CD4-positive, alpha-beta T cell treated with Interferon gamma for 1 hour (primary cell): Measurements from ENCODE around the gene FOXL1.
"Not testable (repeated sequence)": the region's sequence is repeated elsewhere in the genome, so short reads cannot be mapped to it uniquely, and the experiment has no call there.

ENCODE experiments used
- DNase-seq: peaks from one replicate; pipeline ENCODE4 v3.0.0-alpha.2; 2020

The FOXL1 gene

DNA sequence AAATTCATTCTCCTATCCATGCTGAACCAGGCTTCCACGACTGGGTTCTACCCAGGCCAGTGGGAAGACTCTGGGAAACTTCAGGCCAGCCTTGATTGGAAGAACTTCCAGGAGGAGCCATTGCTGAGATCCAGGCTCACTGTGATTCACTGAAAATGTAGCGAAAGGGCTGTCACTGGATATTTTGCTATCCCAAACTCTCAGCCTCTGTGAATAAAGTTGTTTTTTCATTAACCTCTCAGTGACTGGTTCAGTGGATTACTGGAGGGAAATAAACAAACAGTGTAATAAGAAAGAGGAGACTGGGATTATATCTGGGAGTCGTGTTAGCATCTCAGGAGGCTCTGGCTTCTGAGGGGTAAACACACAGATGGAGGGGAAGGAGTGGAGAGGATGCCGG lies 3.1 kb downstream of the FOXL1 start:
- no peak for DNase-seq

GRCh38 chr16:86584071-86584685 lies 5.8 kb downstream of the FOXL1 start:
- no peak for DNase-seq

DNA sequence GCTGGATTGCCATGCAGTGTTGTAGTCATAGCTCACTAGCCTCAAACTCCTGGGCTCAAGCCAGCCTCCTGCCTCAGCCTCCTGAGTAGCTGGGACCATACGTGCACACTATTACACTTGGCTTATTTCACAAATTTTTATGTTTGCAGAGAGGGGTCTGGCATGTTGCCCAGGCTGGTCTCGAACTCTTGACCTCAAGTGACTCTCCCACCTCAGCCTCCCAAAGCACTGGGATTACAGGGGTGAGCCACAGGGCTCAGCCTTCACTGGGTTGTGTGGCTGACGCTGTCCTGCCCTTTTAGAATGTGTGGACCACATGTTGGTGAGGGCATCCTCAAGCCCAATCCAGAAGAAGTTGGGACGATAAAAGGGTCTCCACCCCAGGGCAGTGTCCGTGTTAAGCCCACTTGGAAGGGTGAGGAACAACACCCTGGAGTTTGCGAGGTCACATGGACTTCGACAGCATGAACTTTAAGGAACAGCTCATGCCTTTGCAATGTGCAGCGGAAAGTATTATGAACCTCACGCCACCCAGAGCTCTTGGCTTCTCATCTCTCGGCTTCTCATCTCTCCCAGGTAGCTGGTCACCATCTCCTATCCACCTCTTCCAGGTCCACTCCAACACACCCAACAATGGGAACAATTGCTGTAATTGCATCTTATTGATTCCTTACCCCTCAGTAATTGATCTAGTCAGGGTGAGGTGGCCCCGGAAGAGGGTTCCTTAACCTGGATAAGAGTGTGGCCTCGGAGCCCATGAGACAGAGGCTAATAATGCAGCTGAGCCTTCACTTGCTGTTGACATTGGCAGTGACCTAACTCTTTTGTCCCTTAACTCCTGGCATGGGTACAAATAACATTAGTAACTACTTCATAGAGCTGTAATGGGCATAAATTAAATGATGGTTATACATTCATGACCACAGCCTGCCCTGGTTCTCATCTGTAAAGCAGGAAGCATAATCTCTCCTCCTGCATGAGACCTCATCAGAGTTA lies 6.7 kb downstream of the FOXL1 start:
- no peak for DNase-seq

- DNase-seq = no peak
These were observed 7.7 kb downstream of the FOXL1 start for GRCh38 chr16:86585821-86586611.

GRCh38 chr16:86587487-86587886 lies 9.1 kb downstream of the FOXL1 start:
- no peak for DNase-seq

DNA sequence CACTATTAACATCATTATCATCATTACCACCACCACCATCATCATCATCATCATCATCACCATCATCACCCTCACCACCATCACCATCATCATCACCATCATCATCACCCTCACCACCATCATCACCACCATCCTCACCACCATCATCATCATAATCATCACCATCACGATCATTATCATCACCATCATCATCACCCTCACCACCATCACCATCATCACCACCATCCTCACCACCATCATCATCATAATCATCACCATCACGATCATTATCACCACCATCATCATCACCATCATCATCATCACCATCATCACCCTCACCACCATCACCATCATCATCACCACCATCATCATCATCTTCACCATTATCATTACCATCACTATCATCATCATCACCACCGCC lies 9.6 kb downstream of the FOXL1 start:
- DNase-seq = not testable (repeated sequence)

DNA sequence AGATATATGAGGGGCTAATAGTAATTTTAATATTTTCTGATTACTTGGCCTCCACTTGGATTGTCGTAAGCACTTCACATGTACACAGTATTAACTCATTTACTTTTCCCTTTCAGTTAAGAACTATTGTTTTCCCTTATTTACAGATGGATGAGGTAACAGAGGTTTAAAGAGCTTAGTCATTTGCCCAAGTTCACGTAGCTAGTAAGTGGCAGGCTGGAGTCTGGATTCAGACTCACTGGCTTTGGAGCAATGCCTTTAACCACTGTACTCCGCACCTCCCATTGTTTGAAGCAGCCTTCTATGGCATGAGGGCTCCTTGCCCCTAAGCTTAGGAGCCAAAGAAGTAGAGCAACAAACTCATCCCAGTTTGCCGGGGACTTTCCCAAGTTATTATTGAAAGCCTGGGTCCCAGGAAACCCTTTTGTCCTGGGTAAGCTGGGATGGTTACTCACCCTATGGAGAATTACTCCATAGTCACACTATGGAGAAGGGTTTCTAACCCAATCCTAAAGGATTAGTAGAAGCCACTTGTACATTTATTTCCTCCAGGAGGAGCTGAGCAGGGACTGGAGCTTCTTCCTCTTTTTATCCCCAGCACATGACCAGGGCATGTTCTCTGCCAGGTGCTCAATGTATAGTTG lies 12.3 kb downstream of the FOXL1 start:
- no peak for DNase-seq

- DNase-seq = no peak
These were observed 12.9 kb downstream of the FOXL1 start for GRCh38 chr16:86591270-86591669.

DNA sequence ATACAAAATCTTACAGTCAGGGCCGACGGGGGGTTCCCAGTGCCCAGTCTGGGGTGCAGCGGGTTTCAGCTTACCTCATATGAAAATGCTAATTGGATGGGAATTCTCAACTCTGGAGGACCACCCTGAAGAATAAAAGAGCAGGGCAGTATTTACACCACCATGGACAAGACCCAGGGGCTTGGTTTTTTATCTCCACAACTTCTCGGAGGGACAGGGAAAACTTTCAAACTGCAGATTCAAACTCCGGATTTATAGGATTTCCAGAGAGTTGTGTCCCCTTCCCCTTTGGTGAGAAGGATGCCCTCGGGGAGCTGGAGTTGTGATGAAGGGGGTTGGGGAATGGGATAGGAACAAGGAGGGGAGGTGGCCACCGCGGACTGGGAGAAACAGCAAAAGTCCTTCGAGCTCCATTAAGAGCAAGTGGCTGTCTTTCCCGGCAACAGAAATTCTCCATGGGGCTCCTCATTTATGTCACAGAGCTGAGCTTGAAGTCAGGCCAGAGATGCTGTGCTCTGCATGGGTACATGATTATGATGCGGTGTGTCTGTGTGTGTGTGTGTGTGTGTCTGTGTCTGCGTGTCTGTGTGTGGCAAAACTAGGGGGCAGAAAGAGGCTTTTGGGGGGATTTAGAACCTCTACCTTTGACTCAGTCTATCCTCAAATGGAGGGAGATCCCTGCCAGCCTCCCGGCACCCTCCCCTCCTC lies 15.7 kb downstream of the FOXL1 start:
- no peak for DNase-seq

GRCh38 chr16:86594721-86595120 lies 16.4 kb downstream of the FOXL1 start:
- DNase-seq = no peak

DNA sequence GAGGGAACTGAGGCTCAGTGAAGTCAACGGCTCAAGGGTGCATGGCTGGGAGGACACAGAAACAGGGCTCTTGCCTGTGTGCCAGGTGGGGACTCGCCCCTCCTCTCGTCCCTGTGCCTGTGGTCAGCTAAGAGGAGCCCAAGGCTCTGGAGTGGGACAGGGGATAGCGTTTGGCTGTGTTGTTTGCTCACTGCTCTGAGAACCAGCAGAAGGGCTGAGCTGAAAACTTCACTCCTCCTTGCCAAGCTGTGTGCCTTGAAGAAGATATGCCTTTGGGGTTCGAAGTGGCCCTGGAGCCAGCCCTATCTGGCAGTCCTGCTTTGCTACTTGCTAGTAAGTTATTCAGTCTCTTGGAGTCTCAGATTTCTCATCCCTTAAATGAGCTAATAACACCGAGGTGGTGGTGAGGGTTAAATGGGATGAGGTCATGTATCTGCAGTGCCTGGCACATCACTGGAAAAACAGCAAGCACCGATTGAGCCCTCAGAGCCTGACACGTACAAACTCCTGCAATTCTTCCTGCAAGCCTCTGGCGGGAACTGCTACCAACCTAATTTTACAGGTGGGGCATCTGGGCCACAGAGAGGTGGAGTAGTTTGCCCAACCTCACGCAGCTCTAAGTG lies 17.7 kb downstream of the FOXL1 start:
- no peak for DNase-seq

DNA sequence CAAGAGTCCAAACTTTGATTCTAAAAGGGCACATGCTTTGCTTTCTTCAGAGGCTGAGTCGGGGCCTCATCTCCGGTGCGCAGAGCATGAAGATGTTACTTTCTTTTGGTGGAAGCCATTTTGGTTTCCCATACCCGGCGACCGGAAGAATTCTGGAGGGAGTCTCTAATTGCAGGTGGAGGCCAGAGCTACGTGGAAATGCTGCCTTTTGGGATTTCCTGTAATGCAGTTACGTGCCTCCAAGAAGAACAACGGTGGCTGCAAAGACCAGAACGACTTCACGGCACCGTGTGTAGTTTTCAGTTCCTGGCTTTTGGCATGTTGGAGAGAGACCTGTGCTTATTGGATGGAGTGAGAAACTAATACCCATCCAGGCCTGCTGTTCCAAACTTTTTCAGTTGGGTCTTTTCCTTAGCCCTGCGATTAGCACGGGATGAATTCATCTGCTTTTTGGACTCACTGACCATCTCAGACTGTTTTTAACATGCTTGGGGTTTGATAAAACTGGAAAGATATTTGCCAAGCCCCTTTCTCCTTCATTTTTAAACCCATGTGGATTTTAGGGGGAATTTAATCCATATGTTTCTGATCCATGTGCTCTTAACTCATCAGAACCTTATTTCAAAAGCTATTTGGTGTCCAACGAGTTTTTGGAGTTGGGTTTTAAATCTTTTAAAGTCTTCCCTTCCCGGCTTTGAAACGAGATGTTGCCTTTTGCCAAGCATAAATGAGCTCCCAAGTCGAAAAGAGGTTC lies 19.0 kb downstream of the FOXL1 start:
- DNase-seq = no peak

GRCh38 chr16:86597880-86598606 lies 19.7 kb downstream of the FOXL1 start:
- no peak for DNase-seq

GRCh38 chr16:86598607-86599565 lies 20.5 kb downstream of the FOXL1 start:
- no peak for DNase-seq

DNA sequence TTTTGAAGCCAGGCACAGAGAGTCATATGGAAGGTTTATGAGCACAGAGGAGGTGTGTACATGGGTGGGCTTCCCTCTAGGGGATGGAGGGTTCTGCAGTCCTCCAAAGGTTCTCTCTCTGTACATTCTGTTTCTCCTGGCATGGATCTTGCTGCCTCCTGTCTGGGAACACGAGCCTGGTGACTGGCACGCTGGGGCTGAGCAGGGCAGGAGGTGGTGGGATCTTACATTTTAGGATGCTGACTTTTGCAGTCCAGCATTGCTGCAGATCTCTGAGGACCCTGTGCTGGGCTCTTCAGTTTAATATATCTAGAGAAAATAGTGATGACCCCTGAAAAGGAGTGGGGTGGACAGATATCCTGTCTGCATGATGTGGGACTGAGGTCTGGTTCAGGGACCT lies 23.0 kb downstream of the FOXL1 start:
- no peak for DNase-seq

GRCh38 chr16:86602521-86602920 lies 24.2 kb downstream of the FOXL1 start:
- no peak for DNase-seq

GRCh38 chr16:86604436-86605193 lies 26.3 kb downstream of the FOXL1 start:
- peak; percentile 52 for DNase-seq

GRCh38 chr16:86605950-86606349 lies 27.6 kb downstream of the FOXL1 start:
- DNase-seq = no peak
